Keratinocyte (primary cell): Measurements from ENCODE around the gene EYA4. TPM values are rescaled to one million over a fixed set of nuclear protein-coding genes. Genes with fewer than 3 reads are reported as not detected.

ENCODE experiments used
- DNase-seq: peaks from one replicate; pipeline ENCODE4 v3.0.0-alpha.2; 2011; ENCODE audit warnings: low read depth, missing footprints, low spot score
- FAIRE-seq: peaks from 2 replicates; lab custom pipeline; 2011; peaks lifted over from hg19 to GRCh38; lab: Jason Lieb, UNC
- H2AFZ ChIP-seq: 2 replicates; pipeline ENCODE4 v1.6.0; 2012; ENCODE audit warnings: low read length, control low read depth, inconsistent platforms; ENCODE audit not compliant: control insufficient read depth
- H3K27ac ChIP-seq: 2 replicates; pipeline ENCODE4 v1.5.1; 2011; ENCODE audit warnings: low read length; ENCODE audit not compliant: control insufficient read depth, insufficient read depth
- H3K27me3 ChIP-seq: 3 replicates; pipeline ENCODE4 v1.6.0; 2011; ENCODE audit warnings: low read length; ENCODE audit not compliant: control insufficient read depth, insufficient read depth; ENCODE audit errors: extremely low read depth
- H3K36me3 ChIP-seq, 2 experiments: 2 replicates in 1 of 2; 3 replicates in 1 of 2; pipeline ENCODE4 v1.5.1; 2011; ENCODE audit warnings: low read length in 2 of 2, mild to moderate bottlenecking in 1 of 2; ENCODE audit not compliant: control insufficient read depth in 2 of 2, insufficient read depth in 2 of 2; ENCODE audit errors: extremely low read depth in 1 of 2
- H3K4me1 ChIP-seq: 3 replicates; pipeline ENCODE4 v1.5.1; 2011; ENCODE audit warnings: low read length; ENCODE audit not compliant: control insufficient read depth, insufficient read depth; ENCODE audit errors: extremely low read depth
- H3K4me2 ChIP-seq: 3 replicates; pipeline ENCODE4 v1.6.0; 2011; ENCODE audit warnings: low read depth, low read length; ENCODE audit not compliant: control insufficient read depth, insufficient read depth; ENCODE audit errors: extremely low read depth
- H3K4me3 ChIP-seq, 3 experiments: fragments of 200-600 bp in 1 of 3; sonication (generic) in 1 of 3; 2 replicates in 2 of 3; 3 replicates in 1 of 3; pipeline ENCODE4 v1.5.1; 2011 to 2016; ENCODE audit warnings: low read length in 3 of 3, mild to moderate bottlenecking in 3 of 3, control low read depth in 2 of 3, inconsistent platforms in 1 of 3, low read depth in 1 of 3, mixed read lengths in 1 of 3, mixed run types in 1 of 3, moderate library complexity in 1 of 3; ENCODE audit not compliant: control insufficient read depth in 2 of 3, insufficient read depth in 2 of 3; ENCODE audit errors: extremely low read depth in 1 of 3
- H3K79me2 ChIP-seq: 2 replicates; pipeline ENCODE4 v1.6.0; 2012; ENCODE audit warnings: low read length; ENCODE audit not compliant: control insufficient read depth, insufficient read depth
- H3K9ac ChIP-seq: 3 replicates; pipeline ENCODE4 v1.6.0; 2011; ENCODE audit warnings: low read length; ENCODE audit not compliant: control insufficient read depth, insufficient read depth; ENCODE audit errors: extremely low read depth
- H3K9me1 ChIP-seq: 3 replicates; pipeline ENCODE4 v1.6.0; 2011; ENCODE audit warnings: low read length; ENCODE audit not compliant: control insufficient read depth, insufficient read depth; ENCODE audit errors: extremely low read depth
- H3K9me3 ChIP-seq: 2 replicates; pipeline ENCODE4 v1.5.1; 2012; ENCODE audit warnings: low read depth, low read length; ENCODE audit not compliant: control insufficient read depth
- H4K20me1 ChIP-seq: 3 replicates; pipeline ENCODE4 v1.6.0; 2011; ENCODE audit warnings: low read length; ENCODE audit not compliant: control insufficient read depth, insufficient read depth; ENCODE audit errors: extremely low read depth
- CTCF ChIP-seq, 3 experiments: IDR thresholded peaks in 1 of 3; conservative IDR thresholded peaks in 1 of 3; optimal IDR thresholded peaks in 1 of 3; 2 replicates in 2 of 3; 3 replicates in 1 of 3; pipeline versions ENCODE3 to v1.5.1; 2011; ENCODE audit warnings: low read length in 3 of 3, mild to moderate bottlenecking in 3 of 3, moderate library complexity in 2 of 3, control low read depth in 1 of 3, inconsistent platforms in 1 of 3; ENCODE audit not compliant: insufficient read depth in 2 of 3; ENCODE audit errors: extremely low read depth in 1 of 3
- EZH2 ChIP-seq: IDR thresholded peaks from one replicate; pipeline ENCODE4 v1.6.1; 2012; ENCODE audit warnings: inconsistent platforms, mild to moderate bottlenecking, low read length, moderate library complexity
- dilution Hi-C: fragments of 300-500 bp; cut with MboI; formaldehyde crosslinking; loops from one replicate; pipeline ENCODE4 v1.7.0; 2020; ENCODE audit warnings: low sequenced_read_pairs; ENCODE audit not compliant: extremely low pct_ligation_motif_present
- polyA plus RNA-seq, 5 experiments: library from polyadenylated mRNA; depleted of rRNA in 3 of 5; stranded (reverse) in 3 of 5; stranded (forward) in 1 of 5; unstranded in 1 of 5; fragments of >200 nt; gene quantifications; 1 replicate in 1 of 5; 2 replicates in 3 of 5; 3 replicates in 1 of 5; pipeline versions ENCODE4 v1.2.1 to v1.2.3, GENCODE V29; 2011 to 2012; ENCODE audit warnings: missing spikeins in 2 of 5, low read depth in 1 of 5, low replicate concordance in 1 of 5

Gene EYA4
- polyA plus RNA-seq, 1 donor (not counting 4 experiments of a cell fraction or from before 2014, with no cell fraction given), result 0.01 TPM

- Histone ChIP-seq H3K4me3 (no peak overlapping the region), H3K27me3 (no peaks in the 10 kb centered on the region), H3K4me2 (no peak overlapping the region), H2AFZ (no peak overlapping the region), H3K9me3 (no peaks in the 10 kb centered on the region), H3K27ac (no peak overlapping the region), H3K4me1 (no peaks in the 10 kb centered on the region), H3K36me3 (no peaks in the 10 kb centered on the region), H3K9me1 (no peaks in the 10 kb centered on the region), H4K20me1 (no peaks in the 10 kb centered on the region), H3K79me2 (no peaks in the 10 kb centered on the region), H3K9ac (no peak overlapping the region)
- DNase-seq (no peak), FAIRE-seq (no peak)
- TF ChIP-seq EZH2, result no peak
- dilution Hi-C loops, result no loop called here
Observed at GRCh38 chr6:133463790-133464189, 222.6 kb downstream of the EYA4 start.

GRCh38 chr6:133466680-133467079 is 225.5 kb downstream of the EYA4 start:
- Histone ChIP-seq H3K4me2 (no peak overlapping the region), H3K9me3 (no peaks in the 10 kb centered on the region), H4K20me1 (no peaks in the 10 kb centered on the region), H3K79me2 (no peaks in the 10 kb centered on the region), H3K36me3 (no peaks in the 10 kb centered on the region), H3K27ac (no peak overlapping the region), H3K4me3 (no peak overlapping the region), H3K4me1 (no peaks in the 10 kb centered on the region), H3K9me1 (no peaks in the 10 kb centered on the region), H3K9ac (no peak overlapping the region), H3K27me3 (no peaks in the 10 kb centered on the region), H2AFZ (no peak overlapping the region)
- FAIRE-seq (no peak), DNase-seq (no peak)
- no peak for TF ChIP-seq CTCF (optimal IDR thresholded peaks at IDR 0.05 in 1 of 3, IDR thresholded peaks at IDR 0.05 in 1 of 3, conservative IDR thresholded peaks at IDR 0.05 in 1 of 3; ENCODE audit: extremely low read depth in 1 of 3, insufficient read depth in 2 of 3, low read length in 3 of 3)
- dilution Hi-C loops, result no loop called here

GRCh38 chr6:133467231-133467981 is 226.2 kb downstream of the EYA4 start:
- Histone ChIP-seq H3K4me3 (no peak overlapping the region), H4K20me1 (no peaks in the 10 kb centered on the region), H3K36me3 (no peaks in the 10 kb centered on the region), H3K4me2 (no peak overlapping the region), H3K27ac (no peak overlapping the region), H3K9me3 (no peaks in the 10 kb centered on the region), H3K9me1 (no peaks in the 10 kb centered on the region), H2AFZ (no peak overlapping the region), H3K9ac (no peak overlapping the region), H3K4me1 (no peaks in the 10 kb centered on the region), H3K27me3 (no peaks in the 10 kb centered on the region), H3K79me2 (no peaks in the 10 kb centered on the region)
- dilution Hi-C loops, result no loop called here
- no peak for DNase-seq
- no peak for TF ChIP-seq CTCF (optimal IDR thresholded peaks at IDR 0.05 in 1 of 3, IDR thresholded peaks at IDR 0.05 in 1 of 3, conservative IDR thresholded peaks at IDR 0.05 in 1 of 3; ENCODE audit: extremely low read depth in 1 of 3, insufficient read depth in 2 of 3, low read length in 3 of 3)
- no peak for FAIRE-seq
